Renal pelvis (tissue), 4 donors: ENCODE measurements around the gene CATSPER3. TPM values are rescaled to one million over a fixed set of nuclear protein-coding genes. Genes with fewer than 3 reads are reported as not detected.

Source experiments
- DNase-seq: peaks from one replicate; pipeline ENCODE4 v3.0.0-alpha.2; 2013
- polyA plus RNA-seq, 3 donors: library from polyadenylated mRNA; unstranded; fragments of 120-200 nt; gene quantifications; one replicate each; pipeline ENCODE4 v1.2.1, GENCODE V29; 2013; ENCODE audit not compliant: insufficient read length in 3 of 3

Gene CATSPER3
- polyA plus RNA-seq, 3 donors = 1.0 to 1.8 (median 1.5) TPM

GRCh38 chr5:135060021-135060420 lies 92.3 kb downstream of the CATSPER3 start:
- no peak for DNase-seq

GRCh38 chr5:135061001-135061400 lies 93.3 kb downstream of the CATSPER3 start:
- DNase-seq = no peak

Other genes starting within 250 kb of the CATSPER3 start
- 10 to 100 TPM; 59.3 to 60.3 (median 59.8) TPM for gene CAMLG, start 229.4 kb upstream of the CATSPER3 start, polyA plus RNA-seq
- 100 to 1,000 TPM in 1 of 3 donors, 10 to 100 TPM in 2; 73.8 to 101 (median 84.7) TPM for gene DDX46, start 209.1 kb upstream of the CATSPER3 start, polyA plus RNA-seq
- gene C5orf24, start 121.9 kb upstream of the CATSPER3 start, polyA plus RNA-seq = 100 to 1,000 TPM in 1 of 3 donors, 10 to 100 TPM in 2; 78.1 to 106 (median 96.4) TPM
- 10 to 100 TPM; 73.8 to 88.1 (median 84.9) TPM for gene TXNDC15, start 93.5 kb upstream of the CATSPER3 start, polyA plus RNA-seq
- 10 to 100 TPM in 2 of 3 donors, 1 to 10 TPM in 1; 8.1 to 23.0 (median 16.5) TPM for gene PCBD2, start 62.8 kb upstream of the CATSPER3 start, polyA plus RNA-seq
- gene PITX1, start 66.3 kb downstream of the CATSPER3 start, polyA plus RNA-seq = under 1 TPM in 1 of 3 donors, not detected in 2; 0.09 TPM